Activated CD4-positive, CD25-positive, alpha-beta regulatory T cell treated with anti-CD3 and anti-CD28 coated beads, Interleukin-2, amount 50 U/mL, for 72 hours (primary cell): ENCODE data around the gene MAP3K4.

ENCODE experiments used
- DNase-seq: peaks from one replicate; pipeline ENCODE4 v3.0.0; 2021

Gene MAP3K4

GRCh38 chr6:161130541-161130940, 139.0 kb downstream of the MAP3K4 start:
- no peak for DNase-seq

- DNase-seq: no peak
These were observed 139.6 kb downstream of the MAP3K4 start for GRCh38 chr6:161130967-161131766.

GRCh38 chr6:161132384-161132783, 140.8 kb downstream of the MAP3K4 start:
- no peak for DNase-seq

- DNase-seq: no peak
These were observed 142.4 kb downstream of the MAP3K4 start for GRCh38 chr6:161133963-161134362.

- DNase-seq: no peak
These were observed 143.2 kb downstream of the MAP3K4 start for GRCh38 chr6:161134550-161135298.

GRCh38 chr6:161135695-161136591, 144.4 kb downstream of the MAP3K4 start:
- no peak for DNase-seq

- no peak for DNase-seq
These were observed 145.1 kb downstream of the MAP3K4 start for GRCh38 chr6:161136655-161137054.

- DNase-seq: no peak
These were observed 145.8 kb downstream of the MAP3K4 start for GRCh38 chr6:161137320-161137719.

- DNase-seq: no peak
These were observed 146.4 kb downstream of the MAP3K4 start for GRCh38 chr6:161137839-161138542.

- no peak for DNase-seq
These were observed 147.2 kb downstream of the MAP3K4 start for GRCh38 chr6:161138543-161139303.

- no peak for DNase-seq
These were observed 147.8 kb downstream of the MAP3K4 start for GRCh38 chr6:161139304-161139765.

- no peak for DNase-seq
These were observed 148.4 kb downstream of the MAP3K4 start for GRCh38 chr6:161139766-161140553.

- no peak for DNase-seq
These were observed 148.9 kb downstream of the MAP3K4 start for GRCh38 chr6:161140554-161140875.

- DNase-seq: no peak
These were observed 149.6 kb downstream of the MAP3K4 start for GRCh38 chr6:161141173-161141572.

GRCh38 chr6:161142957-161143296, 151.4 kb downstream of the MAP3K4 start:
- no peak for DNase-seq

- no peak for DNase-seq
These were observed 152.3 kb downstream of the MAP3K4 start for GRCh38 chr6:161143663-161144430.

GRCh38 chr6:161150136-161150535, 158.6 kb downstream of the MAP3K4 start:
- DNase-seq: no peak

GRCh38 chr6:161150566-161150965, 159.0 kb downstream of the MAP3K4 start:
- DNase-seq: no peak

- DNase-seq: no peak
These were observed 159.6 kb downstream of the MAP3K4 start for GRCh38 chr6:161151059-161151645.
